DMS 273 treated with DMSO at 0.1 percent for 48 hours (cell line): ENCODE data around the gene MICAL3.
"Not testable (repeated sequence)": the region's sequence is repeated elsewhere in the genome, so short reads cannot be mapped to it uniquely, and the experiment has no call there.

ENCODE experiments used
- DNase-seq: peaks from one replicate; lab custom pipeline; 2025; lab: John Stamatoyannopoulos, UW

The MICAL3 gene

GRCh38 chr22:18000441-18001039 lies 23.8 kb downstream of the MICAL3 start:
- DNase-seq: no peak

GRCh38 chr22:17999851-18000250 lies 24.5 kb downstream of the MICAL3 start:
- DNase-seq: no peak

- no peak for DNase-seq
These were observed 25.4 kb downstream of the MICAL3 start for GRCh38 chr22:17998913-17999312.

- DNase-seq: no peak
These were observed 26.9 kb downstream of the MICAL3 start for GRCh38 chr22:17997456-17997855.

- DNase-seq: not testable (repeated sequence)
These were observed 29.1 kb downstream of the MICAL3 start for GRCh38 chr22:17995256-17995655.

- no peak for DNase-seq
These were observed 29.8 kb downstream of the MICAL3 start for GRCh38 chr22:17994424-17995108.

- DNase-seq: not testable (repeated sequence)
These were observed 31.4 kb downstream of the MICAL3 start for GRCh38 chr22:17992976-17993375.

- not testable (repeated sequence) for DNase-seq
These were observed 32.4 kb downstream of the MICAL3 start for GRCh38 chr22:17991992-17992391.

GRCh38 chr22:17990942-17991341 lies 33.4 kb downstream of the MICAL3 start:
- no peak for DNase-seq

- DNase-seq: no peak
These were observed 34.2 kb downstream of the MICAL3 start for GRCh38 chr22:17990147-17990546.

GRCh38 chr22:17988800-17989513 lies 35.4 kb downstream of the MICAL3 start:
- DNase-seq: no peak

- DNase-seq: no peak
These were observed 38.8 kb downstream of the MICAL3 start for GRCh38 chr22:17985606-17986005.

GRCh38 chr22:17985071-17985470 lies 39.3 kb downstream of the MICAL3 start:
- DNase-seq: not testable (repeated sequence)

GRCh38 chr22:17984114-17984513 lies 40.2 kb downstream of the MICAL3 start:
- DNase-seq: no peak

- DNase-seq: no peak
These were observed 41.7 kb downstream of the MICAL3 start for GRCh38 chr22:17982572-17983141.

- no peak for DNase-seq
These were observed 42.9 kb downstream of the MICAL3 start for GRCh38 chr22:17981497-17981896.

GRCh38 chr22:17980638-17981051 lies 43.7 kb downstream of the MICAL3 start:
- peak; percentile 11 for DNase-seq

- no peak for DNase-seq
These were observed 44.3 kb downstream of the MICAL3 start for GRCh38 chr22:17980015-17980590.

- DNase-seq: no peak
These were observed 46.3 kb downstream of the MICAL3 start for GRCh38 chr22:17978027-17978426.

- DNase-seq: no peak
These were observed 47.0 kb downstream of the MICAL3 start for GRCh38 chr22:17977371-17977770.

GRCh38 chr22:17976121-17976520 lies 48.2 kb downstream of the MICAL3 start:
- DNase-seq: no peak

- DNase-seq: no peak
These were observed 49.5 kb downstream of the MICAL3 start for GRCh38 chr22:17974703-17975372.
